GM18505 (cell line): ENCODE results near the gene RET.

Experiments
- ATAC-seq: cut with Tn5 transposase; IDR thresholded peaks from one replicate; pipeline ENCODE4 v1.9.1; 2021; ENCODE audit not compliant: unreplicated experiment
- POLR2A ChIP-seq: IDR thresholded peaks from 4 replicates; pipeline ENCODE4 v1.6.1; 2011; ENCODE audit warnings: borderline replicate concordance; ENCODE audit not compliant: insufficient read depth, insufficient read length; ENCODE audit errors: extremely low read depth

RET gene

DNA sequence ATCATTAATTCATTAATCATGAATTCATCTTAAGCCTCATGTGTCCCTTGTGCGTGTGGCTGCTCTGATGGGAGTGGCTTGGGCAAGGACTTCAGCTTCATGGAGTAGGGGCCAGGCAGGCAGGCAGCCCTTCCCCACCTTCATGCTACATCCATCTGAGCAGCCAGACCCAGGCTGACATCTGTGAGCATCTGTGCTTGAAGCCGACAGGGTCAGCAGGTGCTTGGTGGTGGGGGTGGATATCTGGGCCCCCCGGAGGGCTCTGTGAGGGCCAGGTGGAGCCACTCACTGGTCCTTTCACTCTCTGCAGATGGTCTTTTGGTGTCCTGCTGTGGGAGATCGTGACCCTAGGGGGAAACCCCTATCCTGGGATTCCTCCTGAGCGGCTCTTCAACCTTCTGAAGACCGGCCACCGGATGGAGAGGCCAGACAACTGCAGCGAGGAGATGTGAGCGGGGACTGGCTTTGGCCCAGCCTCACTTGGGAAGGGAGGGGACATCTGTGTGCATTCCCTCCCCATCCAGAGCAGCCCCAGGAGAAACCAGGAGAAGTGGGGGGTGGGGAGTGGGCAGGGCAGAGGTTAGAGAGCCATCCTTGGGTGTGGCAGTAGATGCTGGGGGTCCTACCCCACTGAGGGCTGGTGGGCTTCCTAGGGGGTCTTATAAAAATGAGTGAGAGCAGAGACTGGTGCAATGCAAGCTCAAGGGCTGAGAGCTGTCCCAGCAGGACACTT is 46.7 kb downstream of the RET start:
- no peak for TF ChIP-seq POLR2A

GRCh38 chr10:43124094-43124521 is 47.2 kb downstream of the RET start:
- no peak for ATAC-seq
- no peak for TF ChIP-seq POLR2A

More for the DNA sequence above, 46.7 kb downstream of the RET start:
- no peak for ATAC-seq

DNA sequence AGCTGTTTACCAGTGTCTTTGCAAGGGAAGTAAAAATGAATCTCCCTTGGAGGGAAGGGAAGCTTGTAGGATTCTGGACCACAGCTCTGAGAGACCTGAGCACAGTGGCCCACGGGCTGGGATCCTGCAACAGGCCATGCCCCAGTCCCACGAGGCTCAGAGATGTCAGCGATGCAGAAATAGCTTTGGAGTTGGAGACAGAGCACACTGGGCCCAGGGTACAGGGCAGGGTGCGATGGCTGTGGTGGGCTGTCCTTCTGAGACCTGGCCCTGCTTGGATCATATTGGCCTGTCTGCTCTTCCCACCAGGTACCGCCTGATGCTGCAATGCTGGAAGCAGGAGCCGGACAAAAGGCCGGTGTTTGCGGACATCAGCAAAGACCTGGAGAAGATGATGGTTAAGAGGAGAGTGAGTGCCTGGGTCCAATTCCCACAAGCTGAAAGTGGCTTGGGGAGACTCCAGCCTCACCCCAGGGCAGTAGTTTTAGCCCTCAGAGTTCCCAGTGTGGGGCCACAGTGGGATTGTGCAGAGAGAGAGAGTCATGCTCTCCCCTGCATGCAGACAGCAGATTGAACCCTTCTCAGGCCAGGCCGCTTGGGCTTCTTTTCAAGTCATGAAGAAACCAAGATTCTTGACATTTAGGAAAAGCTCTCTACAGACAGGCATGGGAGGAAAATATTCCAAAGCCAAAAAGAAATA is 47.9 kb downstream of the RET start:
- no peak for TF ChIP-seq POLR2A
- ATAC-seq: no peak

- no peak for ATAC-seq
- TF ChIP-seq POLR2A: no peak
Observed at GRCh38 chr10:43125274-43125845, 48.5 kb downstream of the RET start.

- no peak for TF ChIP-seq POLR2A
- no peak for ATAC-seq
Observed at GRCh38 chr10:43125881-43126731, 49.2 kb downstream of the RET start.

DNA sequence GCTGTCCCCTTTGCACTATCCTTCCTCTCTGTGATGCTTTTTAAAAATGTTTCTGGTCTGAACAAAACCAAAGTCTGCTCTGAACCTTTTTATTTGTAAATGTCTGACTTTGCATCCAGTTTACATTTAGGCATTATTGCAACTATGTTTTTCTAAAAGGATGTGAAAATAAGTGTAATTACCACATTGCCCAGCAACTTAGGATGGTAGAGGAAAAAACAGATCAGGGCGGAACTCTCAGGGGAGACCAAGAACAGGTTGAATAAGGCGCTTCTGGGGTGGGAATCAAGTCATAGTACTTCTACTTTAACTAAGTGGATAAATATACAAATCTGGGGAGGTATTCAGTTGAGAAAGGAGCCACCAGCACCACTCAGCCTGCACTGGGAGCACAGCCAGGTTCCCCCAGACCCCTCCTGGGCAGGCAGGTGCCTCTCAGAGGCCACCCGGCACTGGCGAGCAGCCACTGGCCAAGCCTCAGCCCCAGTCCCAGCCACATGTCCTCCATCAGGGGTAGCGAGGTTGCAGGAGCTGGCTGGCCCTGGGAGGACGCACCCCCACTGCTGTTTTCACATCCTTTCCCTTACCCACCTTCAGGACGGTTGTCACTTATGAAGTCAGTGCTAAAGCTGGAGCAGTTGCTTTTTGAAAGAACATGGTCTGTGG is 50.0 kb downstream of the RET start:
- ATAC-seq: no peak
- no peak for TF ChIP-seq POLR2A

GRCh38 chr10:43127442-43127841 is 50.6 kb downstream of the RET start:
- TF ChIP-seq POLR2A: no peak
- ATAC-seq: no peak

- TF ChIP-seq POLR2A: no peak
- ATAC-seq: no peak
Observed at GRCh38 chr10:43128331-43128730, 51.5 kb downstream of the RET start.

- peak; percentile 78 for ATAC-seq
- no peak for TF ChIP-seq POLR2A
Observed at GRCh38 chr10:43128958-43129706, 52.3 kb downstream of the RET start.

GRCh38 chr10:43130770-43131171 is 53.9 kb downstream of the RET start:
- no peak for ATAC-seq
- TF ChIP-seq POLR2A: no peak

DNA sequence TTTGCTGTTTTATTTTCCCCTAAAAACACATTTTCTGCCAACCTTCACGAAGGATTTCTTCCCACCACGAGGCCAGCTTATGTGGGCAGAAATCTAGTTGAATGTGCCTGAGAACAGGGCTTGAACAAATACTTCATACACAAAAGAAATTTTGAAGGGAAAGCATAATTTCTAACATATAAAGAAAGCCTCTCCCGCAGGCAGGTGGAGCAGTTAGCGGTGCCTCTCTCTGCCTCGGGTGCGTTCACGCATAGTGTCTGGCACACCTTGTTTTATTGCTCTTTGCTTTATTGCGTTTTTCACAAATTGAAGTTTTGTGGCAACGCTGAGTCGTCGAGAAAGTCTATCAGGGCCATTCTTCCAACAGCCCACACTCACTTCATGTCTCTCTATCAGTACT is 54.4 kb downstream of the RET start:
- TF ChIP-seq POLR2A: no peak
- no peak for ATAC-seq

DNA sequence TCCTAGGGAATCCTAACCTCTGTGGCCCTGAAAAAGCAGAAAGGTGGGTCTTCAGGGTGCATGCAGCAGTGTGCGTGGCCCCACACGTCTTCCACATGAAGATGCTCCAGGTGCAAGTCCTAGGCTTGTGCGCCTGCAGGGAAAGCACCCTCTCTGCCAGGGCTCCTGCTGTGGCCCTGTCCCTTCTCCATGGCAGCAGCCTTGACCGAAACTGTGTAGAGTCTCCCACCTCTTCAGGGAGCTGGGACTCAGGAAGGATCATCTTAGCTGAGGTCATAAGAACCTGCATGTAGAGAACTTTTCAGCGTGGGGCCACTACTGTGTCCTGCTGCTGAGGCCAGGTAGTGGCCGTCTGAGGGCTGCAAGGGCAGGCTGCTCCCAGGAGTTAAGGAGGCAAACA is 55.0 kb downstream of the RET start:
- TF ChIP-seq POLR2A: no peak
- ATAC-seq: no peak

- TF ChIP-seq POLR2A: no peak
- ATAC-seq: no peak
Observed at GRCh38 chr10:43132867-43133787, 56.3 kb downstream of the RET start.
